ENCODE data around the gene USP48.
"Not testable (repeated sequence)": the region's sequence is repeated elsewhere in the genome, so short reads cannot be mapped to it uniquely, and the experiment has no call there.

Gene USP48

DNA sequence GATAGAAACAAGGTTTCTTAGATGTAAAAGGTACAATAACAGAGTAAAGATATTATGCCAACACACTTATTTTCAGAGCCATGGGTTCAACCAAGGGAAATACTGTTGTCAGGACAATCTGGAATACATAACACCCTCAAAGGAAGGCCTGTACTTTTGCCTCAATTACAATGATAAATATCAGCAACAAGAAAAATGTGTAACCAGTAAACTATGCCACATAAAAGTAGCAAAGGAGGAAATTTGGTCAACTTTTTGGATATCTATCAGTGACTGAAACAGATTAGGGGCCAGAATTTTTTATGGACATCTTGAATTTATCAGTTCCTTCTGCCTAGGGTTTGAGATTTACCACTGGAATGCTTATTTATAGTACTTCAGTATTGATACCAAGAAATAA lies 89.2 kb downstream of the USP48 start:
- DNase-seq = no peak

DNA sequence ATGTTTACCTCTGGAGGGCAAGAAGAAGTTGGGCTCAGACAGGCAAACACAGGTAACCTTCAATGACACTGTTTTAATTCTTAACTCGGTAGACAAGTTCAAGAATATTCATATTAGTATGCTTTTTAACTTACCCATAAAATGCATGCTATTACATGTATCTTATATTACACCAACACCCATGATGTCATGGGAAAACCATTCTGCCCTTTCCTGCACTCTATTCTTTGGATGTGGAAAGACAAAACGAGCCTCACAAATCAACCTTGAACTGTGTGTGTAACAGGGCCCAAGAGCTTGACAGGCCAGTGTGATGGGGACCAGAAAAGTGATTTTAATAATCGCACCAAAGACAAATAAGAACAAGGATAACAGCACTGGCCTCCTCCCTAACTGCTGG lies 91.2 kb downstream of the USP48 start:
- no peak for DNase-seq

DNA sequence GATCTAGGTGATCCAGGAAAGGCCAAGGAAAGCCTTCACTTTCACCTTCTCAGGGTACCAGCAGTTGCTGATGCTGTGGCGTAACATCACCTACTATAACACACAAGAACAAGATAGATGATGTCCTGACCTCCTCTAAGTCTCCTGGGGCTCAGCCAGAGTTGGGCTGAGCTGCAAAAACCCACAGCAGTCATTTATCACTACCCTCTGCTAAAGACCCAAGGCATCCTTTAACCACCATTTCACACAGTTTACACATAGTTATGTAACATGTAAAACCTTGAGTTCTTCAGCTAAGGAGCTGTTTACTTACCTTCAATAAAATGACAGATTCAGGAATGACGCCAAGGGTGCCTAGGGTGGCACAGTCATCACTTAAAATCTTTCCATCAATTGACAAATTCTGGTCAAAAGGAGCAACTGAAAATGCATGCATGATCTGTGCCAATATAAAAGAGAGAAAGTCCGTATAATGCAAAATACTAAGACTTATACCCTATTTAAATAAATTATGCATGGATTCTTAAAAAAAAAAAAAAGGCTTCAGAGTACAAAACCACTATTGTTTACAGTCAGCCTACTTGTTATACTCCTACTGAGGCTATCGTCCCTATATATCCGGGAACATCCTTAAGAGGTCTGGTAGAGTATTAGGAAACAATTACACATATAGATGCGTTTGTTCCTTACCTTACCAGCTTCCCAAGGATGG lies 93.1 kb downstream of the USP48 start:
- DNase-seq = no peak

DNA sequence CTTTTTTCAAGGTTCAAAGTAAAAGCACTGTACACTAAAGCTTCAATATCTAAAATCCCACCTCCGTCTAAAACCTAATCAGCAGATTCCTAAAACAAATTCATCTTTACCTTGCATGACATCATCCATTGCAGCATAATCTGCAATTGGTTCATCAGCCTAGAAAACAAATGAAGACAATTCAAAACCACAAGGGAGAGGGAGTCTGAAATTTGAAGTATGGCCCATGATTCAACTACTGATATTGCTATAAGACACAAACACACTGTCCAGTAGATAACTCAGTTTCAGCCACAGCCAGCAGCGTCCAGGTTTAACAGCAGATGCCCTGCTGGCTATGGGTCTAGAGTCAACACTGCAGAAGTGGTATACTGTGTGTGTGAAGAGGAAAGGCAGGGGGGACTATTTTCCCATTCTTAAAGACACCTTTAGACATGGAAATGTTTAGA lies 95.8 kb downstream of the USP48 start:
- no peak for DNase-seq

DNA sequence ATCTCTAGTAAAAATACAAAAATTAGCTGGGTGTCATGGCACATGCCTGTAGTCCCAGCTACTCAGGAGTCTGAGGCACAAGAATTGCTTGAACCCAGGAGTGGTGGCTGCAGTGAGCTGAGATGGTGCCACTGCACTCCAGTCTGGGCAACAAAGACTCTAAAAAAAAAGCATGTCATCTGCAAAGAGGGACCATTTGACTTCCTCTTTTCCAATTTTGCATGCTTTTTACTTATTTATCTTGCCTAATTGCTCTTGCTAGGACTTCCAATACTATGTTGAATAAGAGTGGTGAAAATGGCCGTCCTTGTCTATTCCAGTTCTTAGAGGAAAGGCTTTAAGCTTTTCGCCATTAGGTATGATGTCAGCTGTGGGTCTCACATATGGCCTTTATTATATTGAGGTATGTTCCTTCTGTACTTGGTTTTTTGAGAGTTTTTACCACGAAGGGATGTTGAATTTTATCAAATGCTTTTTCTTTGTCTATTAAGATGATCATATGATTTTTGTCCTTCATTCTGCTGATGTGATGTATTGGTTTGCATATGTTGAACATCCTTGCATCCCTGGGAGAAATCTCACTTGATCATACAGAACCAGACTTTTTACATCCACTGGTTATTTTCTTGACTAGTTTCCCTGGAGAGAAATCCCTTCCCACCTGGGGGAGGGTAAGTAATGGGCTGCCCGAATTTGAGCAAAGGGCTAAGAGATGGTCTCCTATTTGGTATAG lies 96.8 kb downstream of the USP48 start:
- no peak for DNase-seq

DNA sequence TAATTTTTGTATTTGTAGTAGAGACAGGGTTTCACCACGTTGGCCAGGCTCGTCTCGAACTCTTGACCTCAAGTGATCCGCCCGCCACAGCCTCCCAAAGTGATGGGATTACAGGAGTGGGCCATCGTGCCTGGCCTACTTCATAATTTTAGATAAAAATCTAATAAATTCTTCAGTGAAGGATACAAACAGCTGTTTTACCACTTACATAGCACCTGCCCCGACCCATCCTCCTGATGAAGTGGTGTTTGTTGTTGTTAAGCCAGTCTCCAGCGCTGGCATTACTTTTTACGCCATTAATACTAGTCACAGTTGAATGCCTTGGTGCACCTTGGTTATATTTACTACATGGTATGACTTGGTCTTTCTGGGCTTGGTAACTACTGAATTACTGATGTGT lies 101.5 kb downstream of the USP48 start:
- DNase-seq = no peak

DNA sequence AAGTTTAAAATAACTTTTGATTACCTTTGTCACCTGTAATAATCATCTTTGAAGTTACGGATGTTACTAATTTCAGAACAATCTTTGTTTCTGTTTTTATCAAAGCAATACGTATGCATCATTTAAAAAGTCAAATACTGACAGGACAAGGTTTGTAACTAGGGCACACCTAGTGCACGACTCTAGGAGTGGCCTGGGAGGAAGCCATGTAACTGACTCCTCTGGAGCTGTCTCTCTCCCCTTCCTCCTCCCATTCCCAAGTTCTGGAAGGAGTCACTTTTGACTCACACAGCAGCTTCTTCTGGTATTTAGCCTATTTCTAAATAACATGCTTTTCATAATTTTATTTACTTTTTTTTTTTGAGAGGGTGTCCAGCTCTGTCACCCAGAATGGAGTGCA lies 102.0 kb downstream of the USP48 start:
- no peak for DNase-seq

DNA sequence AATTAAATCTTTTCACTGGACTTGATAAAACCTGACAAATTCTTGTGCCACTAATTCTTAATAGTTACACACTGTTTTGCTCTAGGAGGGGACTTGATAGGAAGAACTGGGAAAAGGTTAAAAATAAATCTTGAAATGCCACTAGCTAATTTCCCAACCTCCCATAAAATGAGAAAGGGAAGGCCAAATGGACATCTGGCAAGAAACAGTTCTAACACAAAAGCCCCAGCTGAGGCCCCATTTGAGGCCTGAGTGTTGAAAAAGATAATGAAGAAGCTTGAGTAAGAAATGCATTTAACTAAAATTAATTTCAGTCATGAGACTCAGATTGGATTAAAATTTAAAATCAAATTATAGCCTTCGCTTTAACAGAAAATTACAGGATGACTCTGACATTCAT lies 102.6 kb downstream of the USP48 start:
- DNase-seq = no peak

DNA sequence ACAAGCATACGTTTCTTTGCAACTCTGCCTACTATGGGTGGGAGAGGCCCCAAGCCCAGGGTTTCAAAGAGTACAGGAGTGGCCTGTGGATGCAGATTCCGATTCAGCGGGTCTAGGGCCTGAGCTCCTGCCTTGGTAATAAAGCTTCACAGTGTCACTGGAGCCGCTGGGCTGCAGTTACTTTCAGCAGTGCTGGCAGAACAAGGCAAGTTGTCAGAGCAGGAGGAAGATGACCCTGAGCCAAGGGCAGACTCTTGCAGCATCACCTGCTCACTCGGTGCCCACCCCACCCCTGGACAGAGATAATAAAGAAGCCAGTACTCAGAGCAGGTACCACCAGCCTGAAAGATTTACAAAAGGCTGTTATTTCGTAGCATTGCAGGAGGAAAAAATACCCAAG lies 105.8 kb downstream of the USP48 start:
- DNase-seq = no peak

DNA sequence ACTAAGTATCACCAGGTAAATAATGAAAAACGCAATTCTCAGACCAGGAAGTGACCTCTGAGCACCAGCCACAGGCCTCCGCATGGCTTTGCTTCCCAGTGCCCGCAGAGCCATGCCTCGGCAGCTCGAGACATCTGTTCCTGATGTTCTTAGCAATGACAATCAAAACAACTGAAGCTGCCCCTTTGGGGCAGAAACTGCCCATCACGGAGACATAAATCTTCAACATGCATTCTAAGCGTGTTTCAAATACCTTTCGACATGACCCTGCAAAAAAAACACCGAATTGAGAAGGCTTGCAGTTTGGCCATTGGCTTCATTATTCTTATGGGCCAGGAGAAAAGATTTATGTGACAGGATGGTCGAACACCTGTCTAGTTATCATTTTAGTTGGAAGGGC lies 108.0 kb downstream of the USP48 start:
- no peak for DNase-seq

DNA sequence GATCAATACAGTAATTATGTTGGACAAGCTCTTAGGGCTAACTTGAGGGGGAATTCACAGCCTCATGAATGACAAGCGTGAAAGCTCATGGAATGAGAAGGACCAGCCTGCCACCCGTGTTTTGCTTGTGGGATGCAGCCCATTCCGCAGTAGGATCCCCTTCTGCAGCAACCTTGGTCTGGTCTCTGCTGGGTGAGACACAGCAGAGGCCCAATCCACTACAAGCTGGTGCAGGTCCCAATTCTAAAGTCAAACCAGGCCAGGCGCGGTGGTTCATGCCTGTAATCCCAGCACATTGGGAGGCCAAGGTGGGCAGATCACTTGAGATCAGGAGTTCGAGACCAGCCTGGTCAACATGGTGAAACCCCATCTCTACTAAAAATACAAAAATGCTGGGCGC lies 109.1 kb downstream of the USP48 start:
- not testable (repeated sequence) for DNase-seq

DNA sequence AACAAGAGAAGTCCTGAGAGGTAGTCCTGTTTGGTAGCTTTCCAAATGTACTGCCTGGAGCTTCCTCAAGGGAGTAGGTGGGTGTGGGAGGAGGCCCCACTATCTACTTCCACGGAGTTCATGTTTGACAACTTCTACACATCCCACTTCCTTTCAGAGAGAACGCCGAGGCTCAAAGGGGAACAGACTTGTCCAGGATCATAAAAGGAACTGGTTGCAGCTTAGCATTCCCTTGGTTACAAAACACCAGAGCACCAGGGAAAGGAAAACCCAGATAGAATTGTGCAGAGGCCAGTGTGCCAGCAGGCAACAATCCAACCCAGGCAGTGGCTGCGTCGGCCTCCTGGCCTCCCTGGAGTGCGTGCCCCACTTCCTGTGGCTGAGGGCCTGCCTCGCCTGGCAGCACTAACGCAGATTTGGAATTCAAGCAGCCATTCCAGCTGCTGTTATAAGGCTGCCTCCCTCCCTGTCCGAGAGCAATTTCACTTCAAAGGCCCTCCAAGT lies 109.6 kb downstream of the USP48 start:
- no peak for DNase-seq

DNA sequence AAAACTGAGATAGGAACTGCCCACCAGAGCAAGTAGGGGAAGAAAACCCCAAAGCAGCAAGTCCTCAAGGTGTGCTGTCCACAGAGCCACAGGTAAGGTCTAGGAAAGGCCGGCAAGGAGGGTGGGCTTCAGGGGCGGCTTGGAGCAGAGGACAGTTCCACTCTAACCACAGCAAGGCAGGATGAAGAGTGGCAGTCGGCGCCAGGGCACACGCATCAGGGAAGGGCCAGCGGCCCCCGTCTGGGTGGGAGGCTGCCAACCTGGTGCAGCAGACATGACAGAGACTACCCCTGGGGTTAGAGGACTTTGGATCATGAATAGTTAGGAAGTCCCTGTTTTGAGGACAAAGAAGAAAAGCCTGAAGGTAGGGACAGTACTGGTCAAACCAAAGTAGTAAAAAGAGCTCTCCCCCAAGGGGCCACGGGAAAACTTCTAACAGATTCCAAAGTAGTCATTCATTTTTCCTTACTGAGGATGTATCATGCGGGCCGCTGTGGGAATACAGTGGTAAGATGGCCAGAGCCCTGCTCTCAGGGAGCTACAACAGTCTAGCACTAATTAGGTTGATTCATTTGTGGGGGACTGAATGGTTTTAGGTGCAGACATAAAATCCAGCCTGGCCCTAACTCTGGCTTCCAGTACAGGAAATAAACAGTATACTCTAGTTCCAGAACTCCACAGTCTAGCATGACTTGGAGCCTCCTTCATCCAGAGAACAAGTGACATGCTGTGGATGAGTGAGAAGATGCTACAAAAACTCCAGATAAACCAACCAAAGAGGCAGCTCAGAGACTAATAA lies 110.3 kb downstream of the USP48 start:
- DNase-seq = no peak

DNA sequence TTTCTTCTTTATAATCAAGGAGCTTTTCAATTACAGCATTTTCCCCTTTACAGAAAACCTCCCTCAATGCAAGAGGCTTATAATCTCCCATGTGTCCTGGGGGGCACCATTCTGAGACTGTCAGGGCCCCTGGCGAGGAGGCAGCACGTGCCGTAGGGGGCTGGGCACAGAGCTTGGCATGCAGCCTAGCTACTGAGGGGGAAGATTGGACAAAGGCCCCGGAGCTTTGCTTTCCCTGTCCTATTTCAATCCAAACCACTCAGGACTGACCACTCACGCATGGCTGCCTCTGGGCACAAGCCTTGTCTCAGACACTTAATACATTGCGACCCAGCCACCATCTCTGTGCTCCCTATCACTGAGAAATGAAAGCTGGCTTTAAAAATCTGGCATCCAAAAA lies 111.0 kb downstream of the USP48 start:
- DNase-seq = no peak

DNA sequence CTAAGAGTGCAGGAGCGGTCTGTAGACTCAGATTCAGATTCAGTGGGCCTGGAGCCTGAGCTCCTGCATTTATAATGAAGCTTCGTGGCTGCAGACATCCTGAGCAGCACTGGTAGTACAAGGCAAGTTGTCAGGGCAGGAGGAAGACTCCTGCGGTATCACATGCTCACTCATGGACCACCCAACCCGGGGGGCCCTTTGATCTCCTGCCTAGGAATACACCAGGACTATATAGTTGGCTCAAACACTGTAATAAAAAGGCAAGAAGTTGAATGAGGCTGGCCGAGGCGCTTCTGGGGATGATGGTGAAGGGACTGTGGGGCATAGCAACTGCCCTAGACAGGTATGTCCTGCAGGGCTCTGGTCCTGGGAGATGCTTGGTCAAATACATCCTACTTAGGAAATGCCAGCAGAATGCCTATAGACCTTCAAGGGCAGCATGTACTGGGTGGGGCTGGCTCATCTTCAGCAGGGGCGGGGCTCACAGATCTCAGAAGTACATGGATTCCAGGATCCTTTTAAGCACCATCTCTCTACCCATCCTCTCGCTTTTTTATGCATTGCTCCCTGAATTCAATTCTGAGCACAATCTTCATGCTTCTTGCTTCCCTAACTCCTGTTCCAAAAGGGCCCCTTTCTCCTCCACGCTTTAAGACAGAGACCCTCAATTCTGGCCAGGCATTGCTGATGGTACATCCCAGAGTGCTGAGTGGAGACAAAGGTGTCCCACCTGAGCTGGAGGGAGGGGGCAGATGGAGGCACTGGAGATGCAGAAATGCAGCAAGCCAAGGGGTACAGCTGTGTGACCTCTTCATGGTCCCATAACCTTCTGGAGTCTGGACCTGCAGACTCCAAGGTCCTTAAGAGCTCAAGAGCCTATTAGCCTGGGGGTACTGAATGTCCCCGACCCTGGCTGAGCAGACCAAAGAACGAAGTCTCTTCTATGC lies 111.7 kb downstream of the USP48 start:
- DNase-seq = no peak

DNA sequence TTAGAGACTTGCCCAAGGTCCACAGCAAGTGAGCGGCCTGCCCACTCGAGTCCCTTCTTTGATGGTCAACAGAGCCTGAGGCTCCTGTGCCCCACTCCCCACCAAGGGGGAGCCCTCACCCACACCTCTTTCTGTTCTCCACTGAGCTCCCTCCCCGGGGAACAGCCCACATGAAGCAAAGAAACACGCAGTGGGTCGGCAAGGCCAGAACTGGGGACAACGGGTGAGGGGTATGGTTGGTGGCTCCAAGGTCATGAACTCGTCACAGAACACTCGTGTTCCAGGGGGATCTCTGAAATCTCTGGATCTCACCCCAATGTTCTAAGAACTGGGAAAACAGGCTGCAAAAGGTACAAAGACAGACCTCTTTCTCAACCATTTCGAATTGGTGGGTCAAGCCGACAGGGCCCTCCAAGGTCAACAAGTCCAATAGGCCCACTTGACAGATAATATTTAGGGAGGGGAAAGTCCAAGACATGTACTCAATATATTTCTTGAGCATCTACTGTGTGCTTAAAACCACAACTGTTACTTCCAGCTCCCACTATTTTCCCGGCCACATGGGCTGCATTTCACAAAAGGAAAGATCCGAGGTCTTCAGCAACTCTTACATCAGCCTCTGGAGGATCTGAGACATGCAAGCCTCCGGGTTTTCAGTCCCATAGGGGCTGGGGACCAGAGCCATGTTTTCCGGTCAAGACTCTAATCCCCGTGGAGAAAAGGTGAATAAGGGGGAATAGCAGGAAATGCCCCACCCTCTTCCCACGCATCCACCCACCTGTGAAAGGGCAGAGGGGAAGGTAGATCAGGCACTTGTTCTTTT lies 112.7 kb downstream of the USP48 start:
- no peak for DNase-seq

DNA sequence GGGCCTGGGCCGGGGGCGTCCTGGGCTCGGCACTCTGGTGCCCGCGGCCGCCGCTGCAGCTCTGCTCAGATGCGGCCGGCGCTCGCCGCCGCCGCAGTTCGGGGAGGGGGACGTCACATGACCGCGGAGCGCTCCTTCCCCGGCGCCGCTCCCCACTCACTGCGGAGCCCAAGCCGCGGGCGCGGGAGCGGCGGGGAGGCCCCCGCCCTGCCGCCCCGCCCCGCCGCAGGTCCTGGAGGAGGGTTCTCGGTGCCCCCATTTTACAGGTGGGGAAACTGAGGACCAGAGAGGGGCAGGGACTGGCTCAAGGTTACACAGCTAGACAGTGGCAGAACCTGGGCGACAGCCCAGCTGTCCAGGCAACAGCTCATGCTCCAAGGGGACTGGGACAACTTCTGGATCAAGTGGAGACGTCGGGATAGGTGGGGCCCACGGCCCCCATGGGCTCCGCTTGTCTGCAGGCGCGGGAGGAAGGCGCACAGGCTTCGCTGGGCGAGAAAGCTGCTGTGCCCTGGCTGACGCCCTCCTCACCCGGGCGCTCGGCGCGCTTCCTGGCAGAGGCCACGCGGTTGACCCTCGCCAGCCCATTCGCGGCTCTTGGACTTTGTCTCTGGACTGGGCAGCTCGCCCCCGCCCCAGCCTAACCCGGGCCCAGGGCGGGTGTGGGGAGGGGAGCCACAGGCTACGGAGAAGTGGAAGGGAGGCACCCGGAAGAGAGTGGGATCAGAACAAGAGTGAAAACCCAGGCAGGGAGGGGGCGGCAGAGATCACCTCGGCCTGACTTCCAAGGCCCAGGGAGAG lies 113.5 kb downstream of the USP48 start, which contains the start of gene RAP1GAP:
Gene RAP1GAP, minus strand, starts transcription at position 100 of the 801 bp plus-strand sequence. CDS start 49,325 bp downstream, outside the sequence.
- DNase-seq = no peak

DNA sequence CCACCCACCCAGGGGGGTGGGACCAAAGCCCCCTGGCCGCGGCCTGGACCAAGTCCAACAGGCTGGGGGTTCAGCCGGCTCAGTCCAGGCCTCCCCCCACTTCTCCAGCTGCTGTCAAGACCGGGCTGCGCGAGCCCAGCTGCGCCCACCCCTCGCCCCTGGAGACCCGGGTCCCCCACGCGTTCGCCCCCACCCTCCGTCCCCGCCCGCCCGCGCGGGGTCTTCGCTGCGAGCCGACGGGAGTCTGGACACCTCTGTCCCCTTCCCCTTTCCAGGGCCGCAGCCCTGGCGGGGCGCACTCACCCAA lies 114.0 kb downstream of the USP48 start:
- DNase-seq = no peak

DNA sequence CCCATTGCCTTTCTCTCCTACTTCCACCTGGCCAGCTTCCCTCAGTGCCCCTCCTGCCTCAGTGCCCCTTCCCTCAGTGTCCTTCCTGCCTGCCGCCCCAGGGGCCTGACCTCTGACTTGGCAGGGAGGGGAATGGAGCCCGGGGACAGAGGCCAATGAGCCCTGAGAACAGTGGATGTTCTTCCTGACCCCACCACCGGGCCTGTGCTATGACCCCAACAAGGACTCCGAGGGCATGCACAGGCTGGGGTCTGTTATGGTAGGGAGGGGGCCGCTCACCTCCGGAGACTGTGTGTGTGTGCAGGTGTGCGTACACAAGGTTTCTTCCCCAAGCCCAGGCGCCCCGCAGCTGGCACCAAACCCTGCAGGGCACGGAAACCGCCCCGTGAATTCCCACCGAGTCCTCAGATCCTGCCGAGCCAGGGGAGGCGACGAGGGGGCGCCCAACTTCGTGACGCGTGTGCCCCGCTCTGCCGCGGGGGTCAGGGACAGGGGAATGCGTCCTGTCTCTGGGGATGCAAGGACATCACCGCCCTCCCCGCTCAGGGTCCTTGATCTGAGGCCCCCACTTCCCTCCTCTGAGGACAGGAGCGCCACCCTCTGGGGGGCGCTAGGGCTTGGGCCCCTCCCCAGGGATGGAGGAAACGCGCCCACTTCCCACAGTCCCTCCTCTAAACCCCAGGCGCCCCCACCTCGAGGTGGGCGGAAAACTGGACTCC lies 114.6 kb downstream of the USP48 start:
- DNase-seq = no peak

Data from SIG-M5 (cell line).